ENCODE measurements around the gene REX1BD. TPM values are rescaled to one million over a fixed set of nuclear protein-coding genes. Genes with fewer than 3 reads are reported as not detected.
A peak's percentile ranks its signal among the peaks of the same experiment; 100 is the strongest.

REX1BD gene
- total RNA-seq, 6 experiments from 2014 or later, result 30.4 to 71.7 (median 45.6) TPM

DNA sequence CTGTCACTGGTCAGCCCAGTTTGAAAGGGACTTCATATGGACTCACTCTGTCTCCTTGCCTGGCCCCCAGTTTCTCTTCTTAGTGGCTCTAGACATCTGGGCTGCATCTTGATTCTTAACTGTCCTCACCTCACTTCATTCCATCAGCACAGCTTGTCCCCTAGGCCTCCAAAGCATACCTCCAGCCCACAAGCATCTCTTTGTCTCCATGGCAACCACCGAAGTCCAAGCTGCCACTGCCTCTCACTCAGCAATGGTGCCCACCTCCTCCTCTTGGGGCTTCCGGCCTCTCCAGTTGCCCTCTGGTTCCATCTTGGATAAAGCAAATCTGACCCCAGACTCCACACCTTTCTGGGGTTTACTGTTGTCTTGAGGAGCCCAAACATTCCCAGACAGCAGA is 38.3 kb downstream of the REX1BD start:
- no peak for DNase-seq
- H3K27me3 ChIP-seq, result no peaks in the 10 kb centered on the region
- no peaks in the 10 kb centered on the region for H3K4me1 ChIP-seq
- no peak overlapping the region for H3K4me3 ChIP-seq
- H3K9me3 ChIP-seq, result no peaks in the 10 kb centered on the region
- no peaks in the 10 kb centered on the region for H3K36me3 ChIP-seq
- no peak for ATAC-seq
- H3K27ac ChIP-seq, result no peak overlapping the region
- TF ChIP-seq, protein P1, sequence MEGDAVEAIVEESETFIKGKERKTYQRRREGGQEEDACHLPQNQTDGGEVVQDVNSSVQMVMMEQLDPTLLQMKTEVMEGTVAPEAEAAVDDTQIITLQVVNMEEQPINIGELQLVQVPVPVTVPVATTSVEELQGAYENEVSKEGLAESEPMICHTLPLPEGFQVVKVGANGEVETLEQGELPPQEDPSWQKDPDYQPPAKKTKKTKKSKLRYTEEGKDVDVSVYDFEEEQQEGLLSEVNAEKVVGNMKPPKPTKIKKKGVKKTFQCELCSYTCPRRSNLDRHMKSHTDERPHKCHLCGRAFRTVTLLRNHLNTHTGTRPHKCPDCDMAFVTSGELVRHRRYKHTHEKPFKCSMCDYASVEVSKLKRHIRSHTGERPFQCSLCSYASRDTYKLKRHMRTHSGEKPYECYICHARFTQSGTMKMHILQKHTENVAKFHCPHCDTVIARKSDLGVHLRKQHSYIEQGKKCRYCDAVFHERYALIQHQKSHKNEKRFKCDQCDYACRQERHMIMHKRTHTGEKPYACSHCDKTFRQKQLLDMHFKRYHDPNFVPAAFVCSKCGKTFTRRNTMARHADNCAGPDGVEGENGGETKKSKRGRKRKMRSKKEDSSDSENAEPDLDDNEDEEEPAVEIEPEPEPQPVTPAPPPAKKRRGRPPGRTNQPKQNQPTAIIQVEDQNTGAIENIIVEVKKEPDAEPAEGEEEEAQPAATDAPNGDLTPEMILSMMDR (IDR thresholded peaks at IDR 0.05), result no peak
- TF ChIP-seq POLR2A (IDR thresholded peaks at IDR 0.05), result no peak
- intact Hi-C loops (cut with DNase I), result no loop called here
- 60% methylated on average over 2 of the region's 2 CpGs for WGBS (ENCODE audit: insufficient coverage, low coverage, low lambda C conversion rate, missing lambda C conversion rate)

DNA sequence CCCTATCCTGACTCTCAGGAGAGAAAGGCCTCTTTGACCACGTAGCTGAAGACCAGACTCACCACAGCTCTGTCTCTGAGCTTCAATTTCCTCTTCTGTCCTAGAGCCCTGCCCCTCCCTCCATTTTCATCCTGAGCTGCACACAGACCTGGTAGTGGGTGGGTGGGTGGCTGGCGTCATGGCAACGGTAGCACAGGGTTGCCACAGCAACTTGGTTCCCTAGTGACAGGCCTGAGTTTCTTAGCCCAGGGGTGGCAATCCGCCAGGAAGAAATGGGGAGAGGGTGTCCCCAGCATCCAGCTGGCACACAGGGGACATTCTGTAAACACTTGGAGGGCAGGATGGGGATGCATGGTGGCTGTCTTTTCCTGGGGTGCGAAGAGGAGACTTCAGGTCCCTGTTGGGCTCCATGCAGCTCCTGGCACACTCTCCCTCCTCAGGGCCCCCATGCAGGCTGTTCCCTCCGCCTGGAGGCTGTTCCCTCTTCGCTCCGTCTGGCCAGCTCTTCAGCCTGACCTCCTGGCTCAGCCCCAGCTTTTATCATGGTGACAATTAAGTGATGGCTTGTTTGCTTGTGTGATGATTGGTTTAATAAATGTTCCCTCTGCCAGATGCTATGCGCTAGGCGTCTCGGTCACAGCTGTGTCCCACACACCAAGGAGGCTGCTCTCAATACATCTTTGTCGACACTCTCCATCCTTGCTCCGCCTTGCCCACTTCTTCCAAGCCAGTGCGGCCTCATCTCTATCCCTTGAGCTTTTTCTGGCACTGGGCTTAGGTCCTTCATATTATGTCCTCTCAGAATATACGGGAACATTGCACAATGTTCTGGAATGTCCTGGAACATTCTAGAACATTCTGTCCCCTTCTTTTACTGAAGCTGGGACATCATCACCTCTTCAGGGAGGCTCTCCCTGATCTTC is 40.8 kb downstream of the REX1BD start:
- Histone ChIP-seq H3K27ac (no peak overlapping the region), H3K36me3 (no peaks in the 10 kb centered on the region), H3K9me3 (no peaks in the 10 kb centered on the region), H3K4me3 (no peak overlapping the region), H3K4me1 (no peaks in the 10 kb centered on the region), H3K27me3 (no peaks in the 10 kb centered on the region)
- DNase-seq (no peak), ATAC-seq (peak in 2 of 4 donors; percentile 13 to 47)
- WGBS (ENCODE audit: insufficient coverage, low coverage, low lambda C conversion rate, missing lambda C conversion rate), result 66% methylated on average over 10 of the region's 15 CpGs
- intact Hi-C loops (cut with DNase I), result no loop called here
- TF ChIP-seq POLR2A (IDR thresholded peaks at IDR 0.05), result no peak
- TF ChIP-seq, protein P1 (IDR thresholded peaks at IDR 0.05), result no peak

DNA sequence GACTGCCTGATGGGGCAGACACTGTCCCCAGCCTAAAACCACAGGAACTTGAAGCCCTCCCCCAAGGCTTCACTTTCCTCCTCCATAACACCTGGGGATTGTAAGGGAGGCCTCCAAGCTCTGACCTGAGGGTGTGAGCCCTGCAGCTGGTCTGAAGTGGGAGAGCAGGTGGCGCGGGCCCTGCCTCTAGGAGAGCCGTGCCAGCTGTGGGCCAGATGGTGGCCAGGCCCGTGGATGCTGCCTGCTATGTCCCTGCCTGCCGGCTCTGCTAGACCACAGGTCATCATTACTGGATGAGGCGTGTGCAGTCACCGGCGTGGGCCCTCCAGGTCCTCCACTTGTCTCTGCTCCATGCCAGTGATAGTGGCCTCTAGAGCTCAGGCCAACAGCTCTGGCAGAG is 44.7 kb downstream of the REX1BD start:
- DNase-seq, result no peak
- no peaks in the 10 kb centered on the region for H3K9me3 ChIP-seq
- intact Hi-C loops (cut with DNase I), result no loop called here
- WGBS (ENCODE audit: insufficient coverage, low coverage, low lambda C conversion rate, missing lambda C conversion rate), result 0% methylated on average over 1 of the region's 8 CpGs
- no peak for TF ChIP-seq POLR2A (IDR thresholded peaks at IDR 0.05)
- TF ChIP-seq, protein P1 (IDR thresholded peaks at IDR 0.05), result no peak
- no peak overlapping the region for H3K27ac ChIP-seq
- no peaks in the 10 kb centered on the region for H3K27me3 ChIP-seq
- H3K4me3 ChIP-seq, result no peak overlapping the region
- ATAC-seq, result no peak
- no peaks in the 10 kb centered on the region for H3K36me3 ChIP-seq
- H3K4me1 ChIP-seq, result peaks cover 0 to 10% (median 0%) of the 10 kb centered on the region in 4 donors

DNA sequence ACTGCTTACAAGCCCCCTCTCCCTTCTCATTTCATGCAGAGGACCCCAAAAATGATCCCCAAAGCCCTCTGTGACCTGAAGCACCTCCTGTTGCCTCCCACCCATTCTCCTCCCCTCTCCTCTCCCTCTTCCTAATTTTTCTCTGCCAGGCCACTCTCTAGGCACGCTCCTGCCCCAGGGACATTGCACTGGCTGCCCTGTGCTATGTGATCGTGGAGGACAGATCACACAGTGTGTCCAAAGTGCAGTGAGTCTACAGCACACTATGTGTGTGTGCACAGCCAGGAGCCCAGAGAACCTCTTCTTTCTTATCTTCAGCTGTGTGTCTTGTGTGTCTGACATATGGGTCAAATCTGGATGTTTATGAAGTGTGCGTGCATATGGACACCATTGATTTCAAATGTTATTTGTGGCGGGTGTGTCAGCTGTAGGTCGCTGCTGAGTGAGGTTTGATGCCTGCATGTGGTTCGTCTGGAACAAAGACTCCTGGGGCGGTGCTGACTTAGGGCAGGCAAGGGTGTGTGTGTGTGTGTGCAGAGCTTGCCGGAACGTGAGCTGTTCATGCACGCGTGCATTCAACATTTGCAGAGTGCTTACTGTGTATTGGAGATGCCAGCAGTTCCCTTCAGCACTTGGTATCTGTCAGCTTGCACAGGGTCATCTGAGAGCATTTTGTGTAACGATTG is 46.2 kb downstream of the REX1BD start:
- no peaks in the 10 kb centered on the region for H3K36me3 ChIP-seq
- intact Hi-C loops (cut with DNase I), result no loop called here
- H3K4me1 ChIP-seq, result peaks cover 0 to 10% (median 0%) of the 10 kb centered on the region in 4 donors
- H3K27me3 ChIP-seq, result no peaks in the 10 kb centered on the region
- no peak for TF ChIP-seq POLR2A (IDR thresholded peaks at IDR 0.05)
- TF ChIP-seq, protein P1 (IDR thresholded peaks at IDR 0.05), result no peak
- DNase-seq (no peak), ATAC-seq (no peak)
- H3K9me3 ChIP-seq, result no peaks in the 10 kb centered on the region
- H3K4me3 ChIP-seq, result no peak overlapping the region
- 62% methylated on average over 6 of the region's 12 CpGs for WGBS (ENCODE audit: insufficient coverage, low coverage, low lambda C conversion rate, missing lambda C conversion rate)
- H3K27ac ChIP-seq, result no peak overlapping the region

All from right lobe of liver (tissue), 6 donors.